ENCODE data around the gene DLX4. TPM values are rescaled to one million over a fixed set of nuclear protein-coding genes. Genes with fewer than 3 reads are reported as not detected.

The DLX4 gene
- total and polyA plus RNA-seq, 2 donors (not counting 3 experiments of a cell fraction or from before 2014, with no cell fraction given): not detected

GRCh38 chr17:49990921-49991320 lies 21.9 kb downstream of the DLX4 start:
- FAIRE-seq (no peak), DNase-seq (ENCODE audit: low read depth, low spot score) (no peak)
- CTCF ChIA-PET: interaction anchor here (0.8 to 1.8 kb wide), 3 partner anchors 11 to 434 kb away, joined by 3 to 12 read pairs (median 5); no protein-coding TSS in a partner anchor
- no peak overlapping the region for H3K9ac ChIP-seq (replicated peaks; ENCODE audit: extremely low read depth, insufficient read depth, low read length)
- H4K20me1 ChIP-seq (replicated peaks; ENCODE audit: control insufficient read depth, extremely low read depth, insufficient read depth, low read length): no peaks in the 10 kb centered on the region
- no peaks in the 10 kb centered on the region for H3K9me1 ChIP-seq (replicated peaks; ENCODE audit: control insufficient read depth, extremely low read depth, insufficient read depth, low read length)
- BruUV-seq (replicated peaks): no TSS peak
- TF ChIP-seq, protein P1, sequence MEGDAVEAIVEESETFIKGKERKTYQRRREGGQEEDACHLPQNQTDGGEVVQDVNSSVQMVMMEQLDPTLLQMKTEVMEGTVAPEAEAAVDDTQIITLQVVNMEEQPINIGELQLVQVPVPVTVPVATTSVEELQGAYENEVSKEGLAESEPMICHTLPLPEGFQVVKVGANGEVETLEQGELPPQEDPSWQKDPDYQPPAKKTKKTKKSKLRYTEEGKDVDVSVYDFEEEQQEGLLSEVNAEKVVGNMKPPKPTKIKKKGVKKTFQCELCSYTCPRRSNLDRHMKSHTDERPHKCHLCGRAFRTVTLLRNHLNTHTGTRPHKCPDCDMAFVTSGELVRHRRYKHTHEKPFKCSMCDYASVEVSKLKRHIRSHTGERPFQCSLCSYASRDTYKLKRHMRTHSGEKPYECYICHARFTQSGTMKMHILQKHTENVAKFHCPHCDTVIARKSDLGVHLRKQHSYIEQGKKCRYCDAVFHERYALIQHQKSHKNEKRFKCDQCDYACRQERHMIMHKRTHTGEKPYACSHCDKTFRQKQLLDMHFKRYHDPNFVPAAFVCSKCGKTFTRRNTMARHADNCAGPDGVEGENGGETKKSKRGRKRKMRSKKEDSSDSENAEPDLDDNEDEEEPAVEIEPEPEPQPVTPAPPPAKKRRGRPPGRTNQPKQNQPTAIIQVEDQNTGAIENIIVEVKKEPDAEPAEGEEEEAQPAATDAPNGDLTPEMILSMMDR (IDR thresholded peaks at IDR 0.05; ENCODE audit: extremely low read depth in 1 of 2, insufficient read depth in 1 of 2, low read depth in 1 of 2, low read length in 2 of 2): no peak
- TF ChIP-seq JUN (IDR thresholded peaks at IDR 0.05; ENCODE audit: borderline replicate concordance, insufficient read depth, insufficient read length, low read depth) (no peak), POLR2A (IDR thresholded peaks at IDR 0.05; ENCODE audit: low read depth, low read length) (no peak), EZH2 (IDR thresholded peaks at IDR 0.05; ENCODE audit: borderline replicate concordance, low read depth, low read length, severe bottlenecking) (no peak), MAX (IDR thresholded peaks at IDR 0.05; ENCODE audit: insufficient read depth, insufficient read length) (no peak), MYC (IDR thresholded peaks at IDR 0.05; ENCODE audit: low read depth, low read length) (no peak), FOS (IDR thresholded peaks at IDR 0.05; ENCODE audit: borderline replicate concordance, insufficient read depth, low read length) (no peak), POLR2AphosphoS5 (IDR thresholded peaks at IDR 0.05; ENCODE audit: insufficient read depth, low read depth, low read length) (no peak), GATA2 (IDR thresholded peaks at IDR 0.05; ENCODE audit: insufficient read depth, insufficient read length, low read depth, low read length) (no peak)
- no peak overlapping the region for H3K4me2 ChIP-seq (ENCODE audit: insufficient read depth, low read length)
- H3K27ac ChIP-seq (ENCODE audit: insufficient read depth, low read depth, low read length): no peak overlapping the region
- H2AFZ ChIP-seq (ENCODE audit: low read depth, low read length): no peak overlapping the region
- no peaks in the 10 kb centered on the region for H3K9me3 ChIP-seq (replicated peaks; ENCODE audit: control insufficient read depth, insufficient read depth, low read length)
- intact Hi-C loops (cut with micrococcal nuclease): no loop called here
- dilution Hi-C loops (cut with MboI; ENCODE audit: extremely low pct_ligation_motif_present, low sequenced_read_pairs): no loop called here
- H3K36me3 ChIP-seq (ENCODE audit: control insufficient read depth in 2 of 2, extremely low read depth in 1 of 2, insufficient read depth in 2 of 2, low read length in 2 of 2): no peaks in the 10 kb centered on the region
- no peaks in the 10 kb centered on the region for H3K79me2 ChIP-seq (ENCODE audit: control insufficient read depth, insufficient read depth, low read length)
- H3K4me1 ChIP-seq (ENCODE audit: control insufficient read depth, extremely low read depth, insufficient read depth, low read length): no peaks in the 10 kb centered on the region
- POLR2A ChIA-PET: no interaction called here
- peaks cover 58 to 64% of the 10 kb centered on the region in 2 experiments for H3K27me3 ChIP-seq (ENCODE audit: control insufficient read depth in 2 of 2, insufficient read depth in 2 of 2, low read length in 2 of 2)
- no peak overlapping the region for H3K4me3 ChIP-seq (replicated peaks in 1 of 3; ENCODE audit: insufficient read depth in 1 of 3, low read depth in 1 of 3, low read length in 3 of 3)

Measured in endothelial cell of umbilical vein (primary cell).